Neural progenitor cell (in vitro differentiated cells): ENCODE measurements around the gene PTPRN2. TPM values are rescaled to one million over a fixed set of nuclear protein-coding genes. Genes with fewer than 3 reads are reported as not detected.
A peak's percentile ranks its signal among the peaks of the same experiment; 100 is the strongest.
"Not testable (repeated sequence)": the region's sequence is repeated elsewhere in the genome, so short reads cannot be mapped to it uniquely, and the experiment has no call there.

Experiments
- DNase-seq: peaks from one replicate; pipeline ENCODE4 v3.0.0-alpha.2; 2016; ENCODE audit warnings: low spot score
- H2AFZ ChIP-seq: fragments of 200-600 bp; sonication (generic); replicated peaks from 2 replicates; pipeline ENCODE4 v1.6.1; 2016; ENCODE audit warnings: antibody characterized with exemption
- H3F3A ChIP-seq: fragments of 200-600 bp; sonication (generic); 2 replicates; pipeline ENCODE4 v1.6.1; 2016; ENCODE audit warnings: antibody characterized with exemption, low read depth
- H3K27ac ChIP-seq: fragments of 200-600 bp; sonication (generic); 2 replicates; pipeline ENCODE4 v1.5.1; 2016; ENCODE audit warnings: mild to moderate bottlenecking
- H3K27me3 ChIP-seq: fragments of 200-600 bp; sonication (generic); 2 replicates; pipeline ENCODE4 v1.6.1; 2016; ENCODE audit warnings: mild to moderate bottlenecking, moderate library complexity
- H3K36me3 ChIP-seq: fragments of 200-600 bp; sonication (generic); 2 replicates; pipeline ENCODE4 v1.5.1; 2016
- H3K4me1 ChIP-seq: fragments of 200-600 bp; sonication (generic); 2 replicates; pipeline ENCODE4 v1.6.1; 2016; ENCODE audit warnings: mixed run types
- H3K4me2 ChIP-seq: fragments of 200-600 bp; sonication (generic); 2 replicates; pipeline ENCODE4 v1.6.1; 2016
- H3K4me3 ChIP-seq: fragments of 200-600 bp; sonication (generic); 2 replicates; pipeline ENCODE4 v1.5.1; 2016
- H3K79me2 ChIP-seq: fragments of 200-600 bp; sonication (generic); 2 replicates; pipeline ENCODE4 v1.6.1; 2016; ENCODE audit warnings: low read depth
- H3K9ac ChIP-seq: fragments of 200-600 bp; sonication (generic); 2 replicates; pipeline ENCODE4 v1.6.1; 2016
- H3K9me3 ChIP-seq: fragments of 200-600 bp; sonication (generic); 2 replicates; pipeline ENCODE4 v1.5.1; 2016; ENCODE audit warnings: low read depth
- H4K20me1 ChIP-seq: fragments of 200-600 bp; sonication (generic); 2 replicates; pipeline ENCODE4 v1.6.1; 2016; ENCODE audit warnings: low read depth
- H3K27ac Mint-ChIP-seq: 3 replicates; pipeline ENCODE4 v1.8.0; 2021; ENCODE audit warnings: mixed read lengths
- H3K27me3 Mint-ChIP-seq: 2 replicates; pipeline ENCODE4 v1.8.0; 2022; ENCODE audit warnings: low read depth, mild to moderate bottlenecking, inconsistent platforms, moderate library complexity, mixed read lengths; ENCODE audit not compliant: insufficient read depth
- H3K36me3 Mint-ChIP-seq: 3 replicates; pipeline ENCODE4 v1.8.0; 2021; ENCODE audit warnings: mixed read lengths
- H3K4me1 Mint-ChIP-seq: 3 replicates; pipeline ENCODE4 v1.8.0; 2021; ENCODE audit warnings: mixed read lengths
- H3K4me3 Mint-ChIP-seq: 3 replicates; pipeline ENCODE4 v1.8.0; 2021; ENCODE audit warnings: mild to moderate bottlenecking, moderate library complexity, mixed read lengths
- H3K9me3 Mint-ChIP-seq: 3 replicates; pipeline ENCODE4 v1.8.0; 2020; ENCODE audit warnings: mixed read lengths
- EZH2 ChIP-seq: fragments of 200-600 bp; sonication (generic); IDR thresholded peaks from 2 replicates; pipeline ENCODE4 v1.6.1; 2017; ENCODE audit warnings: antibody characterized with exemption, mild to moderate bottlenecking, moderate library complexity
- EZH2phosphoT487 ChIP-seq: fragments of 200-600 bp; sonication (generic); IDR thresholded peaks from 2 replicates; pipeline ENCODE4 v1.6.1; 2017; ENCODE audit warnings: antibody characterized with exemption
- total RNA-seq: library from RNA; depleted of rRNA; stranded (reverse); fragments of >200 nt; gene quantifications from 2 replicates; pipeline ENCODE4 v1.2.3, GENCODE V29; 2015; ENCODE audit warnings: low replicate concordance
- TF ChIP-seq, protein P1 (sequence below): fragments of 200-600 bp; sonication (generic); IDR thresholded peaks from 2 replicates; pipeline ENCODE4 v1.5.1; 2017; ENCODE audit warnings: antibody characterized with exemption, mild to moderate bottlenecking

PTPRN2 gene
- total RNA-seq, 1 donor from 2014 or later: 3.0 TPM

DNA sequence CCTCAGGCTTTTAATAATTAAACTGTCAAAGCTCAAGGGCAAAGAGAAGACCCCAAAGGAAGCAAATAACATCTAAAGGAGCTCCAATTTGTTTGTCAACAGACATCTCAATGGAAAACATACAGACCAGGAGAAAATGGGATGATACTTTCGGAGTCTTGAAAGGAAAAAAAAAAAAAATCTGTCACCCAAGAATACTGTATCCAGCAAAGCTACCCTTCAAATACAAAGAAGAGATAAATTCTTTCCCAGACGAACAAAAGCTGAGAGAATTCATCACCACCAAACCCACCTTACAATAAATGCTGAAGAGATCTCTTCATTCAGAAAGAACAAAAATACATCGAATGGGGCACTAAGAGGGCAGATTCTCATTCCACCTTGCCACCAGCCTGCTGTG, 232.8 kb downstream of the PTPRN2 start:
- Histone ChIP-seq H2AFZ (no peak overlapping the region), H3K4me2 (no peak overlapping the region), H3K27ac (no peak overlapping the region), H3K27me3 (peaks cover 34% of the 10 kb centered on the region), H3K79me2 (no peaks in the 10 kb centered on the region), H3K36me3 (no peaks in the 10 kb centered on the region), H3K4me1 (peaks cover 10% of the 10 kb centered on the region), H3K4me3 (no peak overlapping the region), H3K9ac (no peak overlapping the region), H4K20me1 (peaks cover 8% of the 10 kb centered on the region), H3K9me3 (peaks cover 5% of the 10 kb centered on the region), H3F3A (peaks cover 10% of the 10 kb centered on the region)
- Mint-ChIP-seq H3K4me1 (peaks cover 14% of the 10 kb centered on the region), H3K9me3 (peaks cover 3% of the 10 kb centered on the region), H3K27me3 (peaks cover 37% of the 10 kb centered on the region), H3K36me3 (no peaks in the 10 kb centered on the region), H3K27ac (no peak overlapping the region), H3K4me3 (no peak overlapping the region)
- TF ChIP-seq, protein P1, sequence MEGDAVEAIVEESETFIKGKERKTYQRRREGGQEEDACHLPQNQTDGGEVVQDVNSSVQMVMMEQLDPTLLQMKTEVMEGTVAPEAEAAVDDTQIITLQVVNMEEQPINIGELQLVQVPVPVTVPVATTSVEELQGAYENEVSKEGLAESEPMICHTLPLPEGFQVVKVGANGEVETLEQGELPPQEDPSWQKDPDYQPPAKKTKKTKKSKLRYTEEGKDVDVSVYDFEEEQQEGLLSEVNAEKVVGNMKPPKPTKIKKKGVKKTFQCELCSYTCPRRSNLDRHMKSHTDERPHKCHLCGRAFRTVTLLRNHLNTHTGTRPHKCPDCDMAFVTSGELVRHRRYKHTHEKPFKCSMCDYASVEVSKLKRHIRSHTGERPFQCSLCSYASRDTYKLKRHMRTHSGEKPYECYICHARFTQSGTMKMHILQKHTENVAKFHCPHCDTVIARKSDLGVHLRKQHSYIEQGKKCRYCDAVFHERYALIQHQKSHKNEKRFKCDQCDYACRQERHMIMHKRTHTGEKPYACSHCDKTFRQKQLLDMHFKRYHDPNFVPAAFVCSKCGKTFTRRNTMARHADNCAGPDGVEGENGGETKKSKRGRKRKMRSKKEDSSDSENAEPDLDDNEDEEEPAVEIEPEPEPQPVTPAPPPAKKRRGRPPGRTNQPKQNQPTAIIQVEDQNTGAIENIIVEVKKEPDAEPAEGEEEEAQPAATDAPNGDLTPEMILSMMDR: no peak
- TF ChIP-seq EZH2: no peak
- no peak for TF ChIP-seq EZH2phosphoT487
- no peak for DNase-seq

DNA sequence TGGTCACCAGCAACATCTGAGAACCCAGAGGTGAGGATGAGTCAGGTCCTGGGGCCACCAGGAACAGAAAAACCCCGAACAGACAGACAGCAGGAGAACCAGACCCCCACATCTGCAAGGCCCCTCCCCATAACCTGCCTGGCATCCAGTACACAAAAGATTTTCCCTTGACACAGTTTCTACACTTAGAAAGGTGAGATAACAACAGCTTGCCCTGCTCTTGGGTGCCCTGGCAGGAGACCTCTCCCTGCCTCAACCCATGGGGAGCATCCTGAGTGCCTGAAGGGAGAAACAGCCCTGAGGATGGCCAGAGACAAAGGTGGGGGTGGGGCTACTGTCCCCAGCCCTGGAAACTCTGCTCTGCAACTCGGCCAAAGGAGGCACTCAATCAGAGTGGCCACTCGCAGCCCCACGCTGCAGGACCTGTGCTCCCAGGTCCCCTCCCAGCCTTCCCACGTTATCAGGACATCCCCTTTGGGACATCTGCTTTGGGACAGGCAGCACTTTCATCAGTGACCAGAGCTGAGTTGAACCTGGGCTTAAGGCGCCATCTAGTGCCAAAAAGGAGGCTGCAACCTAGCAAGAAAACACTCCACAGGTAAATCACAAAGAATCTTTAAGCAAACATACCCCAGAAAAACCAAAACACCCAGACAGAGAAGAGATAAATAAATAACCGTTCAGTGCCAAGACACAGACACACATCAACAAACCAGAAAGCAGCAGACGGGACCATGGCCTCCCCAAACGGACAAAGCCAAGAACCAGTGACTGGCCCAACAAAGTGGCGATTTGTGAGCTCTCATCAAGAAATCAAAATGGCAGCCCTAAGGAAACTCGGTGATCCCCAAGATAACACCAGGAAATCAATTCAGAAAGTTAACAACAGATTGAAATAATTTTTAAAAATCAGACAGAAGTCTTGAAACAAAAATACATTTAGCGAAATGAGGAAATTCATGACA, 233.7 kb downstream of the PTPRN2 start:
- no peak overlapping the region for H2AFZ ChIP-seq
- H3K27me3 ChIP-seq: peaks cover 36% of the 10 kb centered on the region
- H3K27ac ChIP-seq: no peak overlapping the region
- H3K4me3 Mint-ChIP-seq: no peak overlapping the region
- TF ChIP-seq EZH2 (no peak), EZH2phosphoT487 (no peak)
- TF ChIP-seq, protein P1: peak; percentile 84
- H3K79me2 ChIP-seq: no peaks in the 10 kb centered on the region
- no peaks in the 10 kb centered on the region for H3K36me3 ChIP-seq
- peaks cover 14% of the 10 kb centered on the region for H3K4me1 Mint-ChIP-seq
- no peak overlapping the region for H3K4me2 ChIP-seq
- H4K20me1 ChIP-seq: peaks cover 8% of the 10 kb centered on the region
- peaks cover 3% of the 10 kb centered on the region for H3K9me3 Mint-ChIP-seq
- H3K4me3 ChIP-seq: no peak overlapping the region
- H3F3A ChIP-seq: peaks cover 10% of the 10 kb centered on the region
- no peak overlapping the region for H3K27ac Mint-ChIP-seq
- peaks cover 38% of the 10 kb centered on the region for H3K27me3 Mint-ChIP-seq
- peak; percentile 71 for DNase-seq
- no peak overlapping the region for H3K9ac ChIP-seq
- no peaks in the 10 kb centered on the region for H3K36me3 Mint-ChIP-seq
- H3K4me1 ChIP-seq: peaks cover 10% of the 10 kb centered on the region
- H3K9me3 ChIP-seq: peaks cover 5% of the 10 kb centered on the region

DNA sequence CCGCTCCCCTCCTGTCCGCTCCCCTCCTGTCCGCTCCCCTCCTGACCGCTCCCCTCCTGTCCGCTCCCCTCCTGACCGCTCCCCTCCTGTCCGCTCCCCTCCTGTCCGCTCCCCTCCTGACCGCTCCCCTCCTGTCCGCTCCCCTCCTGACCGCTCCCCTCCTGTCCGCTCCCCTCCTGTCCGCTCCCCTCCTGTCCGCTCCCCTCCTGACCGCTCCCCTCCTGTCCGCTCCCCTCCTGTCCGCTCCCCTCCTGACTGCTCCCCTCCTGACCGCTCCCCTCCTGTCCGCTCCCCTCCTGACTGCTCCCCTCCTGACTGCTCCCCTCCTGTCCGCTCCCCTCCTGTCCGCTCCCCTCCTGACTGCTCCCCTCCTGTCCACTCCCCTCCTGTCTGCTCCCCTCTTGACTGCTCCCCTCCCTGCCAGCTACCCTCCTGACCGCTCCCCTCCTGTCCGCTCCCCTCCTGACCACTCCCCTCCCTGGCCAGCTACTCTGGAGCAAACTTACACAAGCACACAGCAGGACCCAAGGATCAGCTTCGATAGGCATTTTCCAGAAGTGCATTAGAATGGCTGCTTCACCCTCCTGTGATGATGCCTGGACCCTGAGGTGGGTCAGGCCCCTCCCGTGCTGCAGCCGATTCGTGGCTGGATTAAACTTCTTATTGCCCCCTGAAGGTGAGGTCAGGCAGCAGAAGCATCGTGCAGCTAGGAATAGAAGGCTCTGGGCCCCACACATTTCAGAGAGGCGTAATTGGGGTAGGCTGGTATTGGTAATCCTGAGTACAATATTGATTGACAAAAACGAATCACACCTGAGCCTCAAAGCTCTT, 235.5 kb downstream of the PTPRN2 start:
- H3F3A ChIP-seq, H2AFZ ChIP-seq, H4K20me1 ChIP-seq, H3K36me3 Mint-ChIP-seq, H3K9ac ChIP-seq, H3K9me3 ChIP-seq, H3K27ac ChIP-seq, H3K27ac Mint-ChIP-seq, H3K9me3 Mint-ChIP-seq, H3K79me2 ChIP-seq, H3K36me3 ChIP-seq: not testable (repeated sequence)
- Mint-ChIP-seq H3K4me3 (peak overlapping the region; percentile 11), H3K27me3 (peaks cover 38% of the 10 kb centered on the region), H3K4me1 (peaks cover 14% of the 10 kb centered on the region)
- Histone ChIP-seq H3K27me3 (peaks cover 36% of the 10 kb centered on the region), H3K4me2 (peak overlapping the region; percentile 85), H3K4me1 (peaks cover 14% of the 10 kb centered on the region), H3K4me3 (peak overlapping the region; percentile 45)
- peak; percentile 47 for DNase-seq
